Stimulated activated CD4-positive, alpha-beta T cell treated with anti-CD3 and anti-CD28 coated beads, Interleukin-4, amount 100 ng/mL, for 1 hour (primary cell): ENCODE results near the gene RFTN1.

Source experiments
- DNase-seq: peaks from one replicate; pipeline ENCODE4 v3.0.0-alpha.2; 2020

The RFTN1 gene

DNA sequence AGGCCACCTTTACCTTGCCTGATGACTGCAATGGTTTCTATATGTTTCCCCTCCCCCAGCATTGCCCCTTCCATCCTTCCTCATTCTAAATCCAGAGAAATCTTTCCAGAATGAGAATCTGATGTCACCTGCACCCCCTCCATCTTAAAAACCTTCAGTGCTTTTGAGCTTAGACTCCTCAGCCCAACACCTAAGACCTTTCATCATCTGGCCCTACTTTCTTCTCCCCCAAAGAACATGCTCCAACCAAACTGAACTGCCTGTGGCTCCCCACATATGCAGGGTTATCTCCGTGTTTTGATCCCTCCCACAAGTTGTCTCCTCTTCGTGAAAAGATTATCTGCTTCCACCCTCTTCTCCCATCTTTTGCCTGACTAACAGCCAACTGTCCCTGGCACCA is 27.3 kb downstream of the RFTN1 start:
- DNase-seq: no peak

DNA sequence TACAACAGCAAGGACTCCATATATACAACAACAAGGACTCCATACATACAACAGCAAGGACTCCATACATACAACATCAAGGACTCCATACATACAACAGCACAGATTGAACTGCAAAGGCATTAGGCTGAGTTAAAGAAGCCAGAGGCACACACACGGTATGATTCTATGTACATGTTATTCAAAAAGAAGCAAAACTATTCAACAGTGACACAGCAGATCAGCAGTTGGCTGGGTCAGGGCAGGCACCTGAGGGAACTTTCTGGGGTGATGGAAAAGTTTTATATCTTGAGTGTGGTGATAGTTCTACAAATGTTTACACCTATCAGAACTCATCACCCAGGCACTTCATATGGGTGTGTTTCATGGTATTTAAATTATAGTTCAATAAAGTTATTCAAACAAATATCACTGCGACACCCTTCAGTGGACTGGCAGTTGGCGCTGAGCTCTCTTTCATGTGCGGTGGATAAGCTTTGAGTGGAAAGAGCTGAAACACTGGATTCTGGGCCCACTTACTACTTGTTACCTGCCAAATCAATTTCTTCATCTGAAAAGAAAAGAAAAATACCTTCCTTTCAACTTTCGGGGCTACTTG is 28.0 kb downstream of the RFTN1 start:
- DNase-seq: no peak

GRCh38 chr3:16484984-16485383 is 28.5 kb downstream of the RFTN1 start:
- no peak for DNase-seq

DNA sequence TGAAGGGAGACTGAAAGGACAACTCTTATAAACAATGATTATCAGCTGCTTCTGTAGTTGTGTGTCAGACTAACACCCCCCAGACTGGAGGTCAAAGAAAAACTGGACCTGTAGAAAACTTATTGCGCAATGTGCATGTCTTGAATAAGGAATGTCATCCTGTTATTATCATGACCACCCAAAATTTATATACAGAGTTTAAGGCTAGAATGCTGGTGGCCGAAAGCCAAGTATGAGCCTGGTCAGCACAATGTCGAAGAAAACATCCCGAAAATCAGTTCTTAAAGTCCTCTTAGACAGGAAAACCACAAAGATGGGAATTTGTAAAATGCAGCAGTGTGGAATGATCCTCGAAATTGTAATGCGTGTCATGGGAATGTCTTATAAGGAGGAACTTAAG is 29.3 kb downstream of the RFTN1 start:
- DNase-seq: no peak

DNA sequence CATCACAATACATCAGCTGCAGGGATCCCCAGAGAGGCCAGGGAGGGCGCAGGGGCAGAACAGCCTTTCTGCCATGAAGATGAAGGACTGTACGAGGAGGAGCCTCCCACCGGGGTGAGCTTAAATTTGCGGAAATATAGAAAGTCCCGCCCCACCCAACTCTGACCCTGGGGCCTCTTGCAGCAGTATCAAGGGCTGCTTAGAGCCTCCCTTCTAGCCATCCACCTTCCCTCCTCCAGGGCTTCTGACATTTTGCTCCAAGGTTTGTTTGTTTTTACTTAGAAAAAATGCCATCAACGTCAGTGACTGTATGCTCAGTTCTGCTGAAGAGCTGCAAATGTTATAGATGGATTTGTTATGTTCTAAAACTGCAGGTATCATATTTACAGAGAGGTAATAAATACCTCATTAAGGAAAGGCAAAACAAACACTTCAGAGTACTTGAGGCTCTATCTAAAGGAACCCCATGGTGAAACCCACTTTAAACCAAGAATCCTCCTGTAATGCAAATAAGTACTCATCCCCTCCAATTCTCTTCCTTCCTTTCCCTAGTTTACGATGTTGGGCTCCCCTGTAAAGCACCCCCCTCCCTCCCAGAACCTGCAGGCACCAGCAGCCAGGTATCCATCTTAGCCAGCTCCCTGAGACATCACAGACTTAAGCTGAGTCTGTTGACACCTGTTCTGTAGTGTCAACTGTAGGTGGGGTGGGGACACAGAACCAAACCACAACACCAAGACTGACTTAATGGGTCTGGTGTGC is 30.5 kb downstream of the RFTN1 start:
- DNase-seq: peak; percentile 11

- DNase-seq: no peak
Observed at GRCh38 chr3:16482194-16482769, 31.2 kb downstream of the RFTN1 start.

DNA sequence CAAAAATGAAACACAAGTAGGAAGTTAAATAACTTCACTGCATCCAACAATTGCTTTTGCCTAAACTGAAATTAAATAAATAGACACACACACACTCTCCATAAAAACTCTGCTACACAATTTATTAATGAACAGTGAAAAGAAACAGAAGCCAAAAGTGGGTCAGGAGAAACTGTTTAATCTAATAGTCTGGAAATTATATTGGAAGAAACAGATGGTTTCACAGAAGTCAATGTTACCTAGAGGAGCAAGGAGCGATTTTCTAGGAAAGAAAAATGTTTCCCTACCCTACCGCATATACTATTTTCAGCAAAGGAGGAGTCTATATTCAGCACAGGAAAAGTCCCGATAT is 32.0 kb downstream of the RFTN1 start:
- no peak for DNase-seq

DNA sequence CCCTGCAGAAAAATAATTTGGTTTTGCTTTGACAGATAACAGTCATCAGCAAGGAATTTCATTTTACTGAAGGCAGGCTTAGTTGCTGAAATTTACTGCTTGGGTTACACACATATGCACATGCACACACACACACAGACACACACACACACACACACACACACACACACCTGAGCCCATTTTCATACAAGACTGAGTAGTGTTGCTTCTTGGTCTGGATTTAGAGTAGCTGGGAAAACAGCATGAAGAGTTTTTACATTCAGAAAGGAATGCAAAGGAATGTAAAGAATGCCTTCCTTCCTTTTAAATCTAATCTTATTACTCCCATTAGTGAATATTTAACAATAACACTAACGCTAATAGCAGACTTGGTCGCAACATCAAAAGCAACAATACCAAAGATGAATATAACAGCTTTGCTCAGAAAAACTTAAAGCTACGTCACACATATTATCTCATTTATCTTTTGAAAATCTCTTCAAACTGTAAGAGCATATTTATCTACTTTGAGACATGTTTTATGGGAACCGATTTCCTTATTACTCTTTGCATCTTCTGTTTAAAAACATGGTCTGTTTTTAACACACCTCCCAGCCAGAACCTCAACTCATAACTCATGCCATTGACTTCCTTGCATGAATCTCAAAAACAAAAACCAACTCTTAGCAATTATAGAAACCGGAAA is 32.5 kb downstream of the RFTN1 start:
- DNase-seq: no peak

GRCh38 chr3:16478516-16478915 is 35.0 kb downstream of the RFTN1 start:
- DNase-seq: no peak

DNA sequence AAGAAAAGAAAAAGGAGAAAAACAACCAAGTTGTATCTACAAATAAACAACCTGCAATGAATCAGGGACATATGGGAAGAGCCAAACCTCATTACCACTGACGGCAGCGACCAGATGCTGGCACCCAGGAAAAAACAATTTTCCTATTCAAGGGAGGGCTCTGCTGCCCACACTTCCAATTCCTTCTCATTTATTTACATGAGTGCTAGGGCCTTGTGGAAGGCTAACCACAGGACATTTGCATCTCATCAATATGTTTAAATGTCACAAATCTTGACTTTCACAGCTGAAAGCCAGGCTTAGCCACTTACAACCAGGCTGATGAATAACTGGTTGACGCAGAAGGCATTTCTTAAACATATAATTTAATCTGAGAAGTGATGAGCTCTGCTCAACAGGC is 36.0 kb downstream of the RFTN1 start:
- DNase-seq: no peak

GRCh38 chr3:16477056-16477455 is 36.4 kb downstream of the RFTN1 start:
- DNase-seq: no peak

DNA sequence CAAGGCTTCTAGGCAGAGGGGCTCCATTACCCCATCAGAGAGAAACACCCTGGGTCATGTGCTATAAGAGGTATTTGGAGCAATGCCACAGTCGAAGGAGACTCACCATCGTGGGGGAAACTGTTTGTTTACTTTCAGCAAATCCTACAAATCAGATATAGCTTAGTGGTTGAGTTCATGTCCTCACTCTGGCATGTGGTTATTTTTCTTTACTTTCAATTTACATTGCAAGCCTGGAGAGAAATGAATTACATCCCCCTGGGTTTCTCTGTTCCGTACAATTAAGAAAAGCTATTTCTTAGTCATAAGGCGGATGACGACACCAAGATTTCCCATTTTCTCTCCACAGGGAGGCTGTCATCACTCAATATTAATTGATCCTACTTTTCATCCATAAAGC is 36.9 kb downstream of the RFTN1 start:
- DNase-seq: no peak

GRCh38 chr3:16475766-16476165 is 37.7 kb downstream of the RFTN1 start:
- no peak for DNase-seq

- no peak for DNase-seq
Observed at GRCh38 chr3:16474920-16475319, 38.6 kb downstream of the RFTN1 start.

GRCh38 chr3:16474216-16474615 is 39.3 kb downstream of the RFTN1 start:
- DNase-seq: no peak

DNA sequence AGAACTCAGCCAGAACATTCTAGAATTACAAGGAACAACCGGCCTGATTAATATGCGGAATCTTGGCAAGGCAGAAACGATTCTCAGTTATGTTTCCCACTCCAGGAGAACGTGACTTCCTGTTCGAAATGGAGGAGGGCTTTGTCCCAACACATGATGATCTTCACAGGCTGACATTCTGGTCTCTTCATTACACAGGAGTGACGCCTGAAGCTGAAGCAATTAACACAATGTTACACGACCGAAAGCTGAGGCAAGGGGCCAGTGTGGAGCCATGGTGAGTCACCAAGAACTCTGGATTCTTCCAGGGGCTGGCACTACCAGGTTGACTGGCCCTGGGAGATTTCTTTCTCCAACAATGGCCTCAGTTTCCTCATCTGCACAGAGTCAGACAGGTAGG is 40.9 kb downstream of the RFTN1 start:
- DNase-seq: no peak

DNA sequence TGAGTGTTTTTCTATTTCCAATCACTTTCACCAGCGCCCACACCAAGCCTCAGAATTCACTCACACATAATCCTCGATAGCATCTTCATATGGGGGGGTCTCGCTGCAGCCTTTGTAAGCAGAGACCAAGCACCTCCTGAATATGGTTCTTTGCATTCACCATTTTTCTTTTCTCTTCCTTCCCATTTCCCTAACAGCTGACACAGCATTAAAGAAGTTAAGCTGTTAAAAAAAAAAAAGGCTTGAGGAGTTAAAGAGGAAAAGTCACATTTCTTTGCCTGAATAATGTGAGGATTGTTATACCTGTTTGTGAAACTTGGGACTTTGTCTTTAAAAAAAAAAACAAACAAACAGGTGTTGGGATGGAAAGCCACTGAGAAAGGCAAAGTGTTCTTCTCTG is 41.6 kb downstream of the RFTN1 start:
- DNase-seq: no peak

DNA sequence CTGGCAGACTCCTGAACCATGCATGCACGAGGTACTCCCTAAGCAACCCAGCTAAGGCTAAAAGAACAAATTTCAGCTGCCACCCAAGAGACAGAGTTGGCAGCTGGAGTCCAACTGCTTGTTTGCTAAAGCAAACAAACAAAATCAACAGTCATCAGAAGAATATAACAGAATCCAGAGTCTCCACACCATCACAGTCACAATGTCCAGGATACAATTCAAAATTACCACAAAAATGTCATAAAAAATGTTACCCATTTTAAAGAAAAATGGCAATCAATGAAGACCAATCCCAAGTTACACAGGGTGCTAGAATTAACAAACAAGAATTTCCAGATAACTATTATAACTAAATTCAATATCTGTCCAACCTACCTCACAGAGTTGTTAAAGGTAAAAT is 42.9 kb downstream of the RFTN1 start:
- DNase-seq: no peak

- no peak for DNase-seq
Observed at GRCh38 chr3:16468336-16469098, 45.0 kb downstream of the RFTN1 start.

GRCh38 chr3:16468002-16468335 is 45.5 kb downstream of the RFTN1 start:
- DNase-seq: no peak

- peak; percentile 53 for DNase-seq
Observed at GRCh38 chr3:16467393-16467792, 46.1 kb downstream of the RFTN1 start.

DNA sequence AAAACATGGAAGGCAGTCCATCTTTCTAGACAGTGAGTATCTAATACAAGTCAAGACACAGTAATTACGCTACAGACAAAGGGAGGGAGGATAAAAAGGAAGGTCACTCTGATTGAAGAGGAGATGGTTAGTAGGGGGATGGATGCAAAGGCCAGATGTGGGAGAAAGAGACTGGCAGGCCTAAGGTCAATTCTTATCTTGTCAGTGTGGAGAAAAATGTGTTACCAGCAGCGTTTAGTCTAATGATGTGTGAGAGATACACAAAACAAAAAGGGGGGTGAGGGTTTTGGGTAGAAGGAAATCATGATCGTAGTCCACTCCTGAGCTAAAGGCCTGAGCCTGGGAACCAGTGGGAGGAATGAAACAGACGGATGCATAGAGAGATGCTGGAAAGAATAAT is 46.7 kb downstream of the RFTN1 start:
- no peak for DNase-seq

- no peak for DNase-seq
Observed at GRCh38 chr3:16464511-16465148, 48.9 kb downstream of the RFTN1 start.
